Ectodermal cell (in vitro differentiated cells): ENCODE measurements around the gene PRKCSH.
"Not testable (repeated sequence)": the region's sequence is repeated elsewhere in the genome, so short reads cannot be mapped to it uniquely, and the experiment has no call there.

Source experiments
- H3K27ac ChIP-seq: 2 replicates; pipeline ENCODE4 v1.7.0; 2013; ENCODE audit warnings: mild to moderate bottlenecking, low read depth, low read length; ENCODE audit not compliant: insufficient read depth, poor library complexity, severe bottlenecking
- H3K27me3 ChIP-seq: 2 replicates; pipeline ENCODE4 v1.7.0; 2013; ENCODE audit warnings: mild to moderate bottlenecking, low read length; ENCODE audit not compliant: insufficient read depth, control insufficient read depth, poor library complexity, severe bottlenecking
- H3K36me3 ChIP-seq: one replicate; pipeline ENCODE4 v1.7.0; 2013; ENCODE audit warnings: low read length; ENCODE audit not compliant: control insufficient read depth, insufficient read depth
- H3K4me1 ChIP-seq: one replicate; pipeline ENCODE4 v1.7.0; 2013; ENCODE audit warnings: low read length; ENCODE audit not compliant: control insufficient read depth, insufficient read depth
- H3K4me3 ChIP-seq: 2 replicates; pipeline ENCODE4 v1.7.0; 2013; ENCODE audit warnings: low read depth, low read length, control low read depth; ENCODE audit not compliant: insufficient read depth
- H3K9me3 ChIP-seq: 2 replicates; pipeline ENCODE4 v1.7.0; 2013; ENCODE audit warnings: mild to moderate bottlenecking, low read length, moderate library complexity; ENCODE audit not compliant: control insufficient read depth
- WGBS, 2 experiments: methylation state at CpG; one replicate each; pipeline ENCODE4 v1.1.7; 2013; ENCODE audit warnings: missing lambda C conversion rate in 2 of 2; 5-methylcytosine and 5-hydroxymethylcytosine counted together

The PRKCSH gene

GRCh38 chr19:11458912-11459311 lies 23.5 kb downstream of the PRKCSH start:
- 89 to 94% methylated on average over 11 of the region's 11 CpGs for WGBS, 2 experiments
- not testable (repeated sequence) for H3K9me3 ChIP-seq, H3K27ac ChIP-seq, H3K36me3 ChIP-seq, H3K27me3 ChIP-seq, H3K4me1 ChIP-seq, H3K4me3 ChIP-seq

GRCh38 chr19:11460207-11460606 lies 24.8 kb downstream of the PRKCSH start:
- H3K27ac ChIP-seq: no peak overlapping the region
- no peaks in the 10 kb centered on the region for H3K4me1 ChIP-seq
- WGBS, 2 experiments: 60 to 63% methylated on average over 4 of the region's 4 CpGs
- H3K9me3 ChIP-seq: no peaks in the 10 kb centered on the region
- no peak overlapping the region for H3K4me3 ChIP-seq
- H3K27me3 ChIP-seq: no peaks in the 10 kb centered on the region
- H3K36me3 ChIP-seq: no peaks in the 10 kb centered on the region

GRCh38 chr19:11461453-11461852 lies 26.0 kb downstream of the PRKCSH start:
- Histone ChIP-seq H3K27me3 (no peaks in the 10 kb centered on the region), H3K4me1 (peaks cover 3% of the 10 kb centered on the region), H3K36me3 (no peaks in the 10 kb centered on the region), H3K4me3 (no peak overlapping the region), H3K27ac (no peak overlapping the region), H3K9me3 (no peaks in the 10 kb centered on the region)
- 83 to 84% methylated on average over 2 of the region's 2 CpGs for WGBS, 2 experiments

GRCh38 chr19:11463391-11463790 lies 28.0 kb downstream of the PRKCSH start:
- Histone ChIP-seq H3K27me3 (no peaks in the 10 kb centered on the region), H3K9me3 (no peaks in the 10 kb centered on the region), H3K27ac (no peak overlapping the region), H3K4me3 (no peak overlapping the region), H3K4me1 (peaks cover 3% of the 10 kb centered on the region), H3K36me3 (no peaks in the 10 kb centered on the region)
- WGBS, 2 experiments: 86 to 87% methylated on average over 12 of the region's 12 CpGs

GRCh38 chr19:11464333-11465265 lies 29.2 kb downstream of the PRKCSH start:
- H3K27me3 ChIP-seq: no peaks in the 10 kb centered on the region
- H3K4me3 ChIP-seq: no peak overlapping the region
- H3K36me3 ChIP-seq: no peaks in the 10 kb centered on the region
- peaks cover 3% of the 10 kb centered on the region for H3K4me1 ChIP-seq
- H3K9me3 ChIP-seq: no peaks in the 10 kb centered on the region
- H3K27ac ChIP-seq: no peak overlapping the region
- 86% methylated on average over 11 of the region's 11 CpGs for WGBS, 2 experiments

GRCh38 chr19:11465600-11465999 lies 30.2 kb downstream of the PRKCSH start:
- WGBS, 2 experiments: 31 to 38% methylated on average over 8 of the region's 8 CpGs
- no peaks in the 10 kb centered on the region for H3K9me3 ChIP-seq
- no peaks in the 10 kb centered on the region for H3K27me3 ChIP-seq
- no peak overlapping the region for H3K4me3 ChIP-seq
- peaks cover 3% of the 10 kb centered on the region for H3K4me1 ChIP-seq
- H3K36me3 ChIP-seq: no peaks in the 10 kb centered on the region
- no peak overlapping the region for H3K27ac ChIP-seq

GRCh38 chr19:11468266-11468845 lies 32.9 kb downstream of the PRKCSH start:
- H3K4me1 ChIP-seq, H3K4me3 ChIP-seq, H3K9me3 ChIP-seq, H3K36me3 ChIP-seq, H3K27me3 ChIP-seq, H3K27ac ChIP-seq: not testable (repeated sequence)
- WGBS, 2 experiments: 90 to 94% methylated on average over 7 to 8 of the region's 8 CpGs

GRCh38 chr19:11473725-11474124 lies 38.3 kb downstream of the PRKCSH start:
- Histone ChIP-seq H3K27ac (no peak overlapping the region), H3K36me3 (no peaks in the 10 kb centered on the region), H3K9me3 (no peaks in the 10 kb centered on the region), H3K4me3 (no peak overlapping the region), H3K4me1 (no peaks in the 10 kb centered on the region), H3K27me3 (peaks cover 2% of the 10 kb centered on the region)
- WGBS, 2 experiments: 85 to 90% methylated on average over 3 to 4 of the region's 4 CpGs

GRCh38 chr19:11475343-11475742 lies 39.9 kb downstream of the PRKCSH start:
- not testable (repeated sequence) for H3K36me3 ChIP-seq, H3K4me1 ChIP-seq, H3K4me3 ChIP-seq, H3K9me3 ChIP-seq, H3K27ac ChIP-seq
- 93 to 96% methylated on average over 3 of the region's 3 CpGs for WGBS, 2 experiments
- H3K27me3 ChIP-seq: peaks cover 18% of the 10 kb centered on the region

- 90 to 92% methylated on average over 8 of the region's 8 CpGs for WGBS, 2 experiments
- Histone ChIP-seq H3K4me1 (peaks cover 3% of the 10 kb centered on the region), H3K36me3 (no peaks in the 10 kb centered on the region), H3K4me3 (no peak overlapping the region), H3K9me3 (no peaks in the 10 kb centered on the region), H3K27me3 (peaks cover 23% of the 10 kb centered on the region), H3K27ac (no peak overlapping the region)
These were observed 40.4 kb downstream of the PRKCSH start for GRCh38 chr19:11475861-11476260.
